GM19239 (cell line): ENCODE results near the gene HDGFL2.
"Not testable (repeated sequence)": the region's sequence is repeated elsewhere in the genome, so short reads cannot be mapped to it uniquely, and the experiment has no call there.

Experiments used
- DNase-seq: peaks from one replicate; pipeline ENCODE4 v3.0.0; 2011; ENCODE audit warnings: low spot score; ENCODE audit not compliant: insufficient read length
- FAIRE-seq: peaks from 2 replicates; lab custom pipeline; 2011; peaks lifted over from hg19 to GRCh38; lab: Jason Lieb, UNC

Gene HDGFL2

GRCh38 chr19:4511300-4512054 is 39.4 kb downstream of the HDGFL2 start:
- no peak for FAIRE-seq
- no peak for DNase-seq

GRCh38 chr19:4512070-4512469 is 40.0 kb downstream of the HDGFL2 start:
- no peak for DNase-seq
- FAIRE-seq: no peak

- FAIRE-seq: no peak
Measured at GRCh38 chr19:4513248-4513647, 41.2 kb downstream of the HDGFL2 start.

GRCh38 chr19:4515732-4516131 is 43.6 kb downstream of the HDGFL2 start:
- no peak for FAIRE-seq

More at GRCh38 chr19:4513248-4513647, 41.2 kb downstream of the HDGFL2 start:
- no peak for DNase-seq

GRCh38 chr19:4516199-4516938 is 44.3 kb downstream of the HDGFL2 start:
- FAIRE-seq (no peak), DNase-seq (no peak)

More at GRCh38 chr19:4515732-4516131, 43.6 kb downstream of the HDGFL2 start:
- DNase-seq: no peak

GRCh38 chr19:4516939-4517300 is 44.8 kb downstream of the HDGFL2 start:
- FAIRE-seq (no peak), DNase-seq (no peak)

GRCh38 chr19:4517451-4518057 is 45.5 kb downstream of the HDGFL2 start:
- no peak for FAIRE-seq
- DNase-seq: no peak

- FAIRE-seq: no peak
- no peak for DNase-seq
Measured at GRCh38 chr19:4518345-4519171, 46.5 kb downstream of the HDGFL2 start, which contains the start of gene PLIN4. PLIN4 (minus strand) TSS chr19:4518486; CDS start chr19:4518272, 214 bp downstream.

- DNase-seq: no peak
- FAIRE-seq: no peak
Measured at GRCh38 chr19:4519172-4519496, 47.0 kb downstream of the HDGFL2 start.

- DNase-seq: no peak
- FAIRE-seq: no peak
Measured at GRCh38 chr19:4519521-4520277, 47.6 kb downstream of the HDGFL2 start.

- FAIRE-seq (no peak), DNase-seq (no peak)
Measured at GRCh38 chr19:4521170-4521887, 49.2 kb downstream of the HDGFL2 start.

GRCh38 chr19:4521888-4522242 is 49.8 kb downstream of the HDGFL2 start:
- no peak for FAIRE-seq
- no peak for DNase-seq

GRCh38 chr19:4522291-4523002 is 50.4 kb downstream of the HDGFL2 start:
- DNase-seq (no peak), FAIRE-seq (no peak)

- DNase-seq: peak; percentile 71
Measured at GRCh38 chr19:4523306-4524110, 51.4 kb downstream of the HDGFL2 start.

GRCh38 chr19:4524808-4525562 is 52.9 kb downstream of the HDGFL2 start:
- DNase-seq (peak; percentile 81), FAIRE-seq (peak; percentile 57)

More at GRCh38 chr19:4523306-4524110, 51.4 kb downstream of the HDGFL2 start:
- no peak for FAIRE-seq

- FAIRE-seq: no peak
Measured at GRCh38 chr19:4525563-4526002, 53.5 kb downstream of the HDGFL2 start.

GRCh38 chr19:4527377-4527776 is 55.3 kb downstream of the HDGFL2 start:
- not testable (repeated sequence) for FAIRE-seq, DNase-seq

More at GRCh38 chr19:4525563-4526002, 53.5 kb downstream of the HDGFL2 start:
- no peak for DNase-seq
